ENCODE measurements around the gene EIF1B. TPM values are rescaled to one million over a fixed set of nuclear protein-coding genes. Genes with fewer than 3 reads are reported as not detected.

Gene EIF1B
- polyA plus RNA-seq, 3 donors, result 125 to 133 (median 125) TPM

DNA sequence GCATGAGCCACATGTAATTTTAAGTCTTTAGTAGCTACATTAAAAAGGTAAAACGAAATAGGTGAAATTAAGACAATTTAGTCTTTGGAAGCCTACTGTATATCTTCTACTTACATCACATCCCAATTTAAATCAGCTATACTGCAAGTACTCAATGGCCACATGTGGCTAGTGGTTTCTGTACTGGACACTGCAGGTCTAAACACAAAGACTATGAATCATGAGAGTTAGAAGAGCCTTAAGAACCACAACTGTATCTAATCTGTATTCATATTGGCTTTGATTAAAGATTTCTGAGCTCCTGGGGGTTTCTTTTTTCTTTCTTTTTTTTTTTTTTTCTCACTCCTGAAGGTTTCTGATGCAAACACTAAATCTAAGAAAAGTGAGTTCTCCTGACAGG, 2.3 kb upstream of the EIF1B start:
- DNase-seq (ENCODE audit: low read depth in 3 of 3, low spot score in 2 of 3), result no peak

DNA sequence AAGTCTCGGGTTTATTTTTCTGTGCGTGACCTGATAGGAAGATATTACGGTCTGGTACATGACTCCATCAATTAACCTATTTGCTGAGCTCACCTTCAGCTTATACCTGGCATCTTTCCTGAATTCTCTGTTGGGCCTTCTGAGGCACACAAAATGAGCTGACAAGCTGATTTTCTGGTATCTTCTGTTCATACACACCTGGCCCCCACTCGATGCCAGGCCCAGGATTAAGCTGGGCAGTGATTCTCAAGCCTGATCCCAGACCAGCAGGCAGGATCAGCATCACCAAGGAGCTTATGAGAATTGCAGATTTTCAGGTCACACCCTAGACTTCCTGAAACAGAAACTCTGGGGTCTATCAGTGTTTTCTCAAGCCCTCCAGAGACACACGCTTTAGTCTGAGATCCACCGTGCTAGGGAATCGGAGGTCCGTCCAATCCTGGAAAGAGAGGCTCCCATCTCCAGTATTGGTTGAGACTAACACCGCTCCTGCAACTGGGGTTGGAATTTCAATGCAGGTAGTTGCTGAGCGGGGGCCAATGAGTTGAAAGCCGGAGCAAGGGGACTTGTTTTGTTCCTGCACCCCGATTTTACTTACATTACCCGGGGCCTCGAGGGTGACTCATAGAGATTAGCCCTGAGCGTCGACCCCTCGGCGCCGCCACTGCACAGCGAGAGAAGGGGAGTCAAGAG, 636 bp upstream of the EIF1B start:
- DNase-seq (ENCODE audit: low read depth in 3 of 3, low spot score in 2 of 3), result no peak

DNA sequence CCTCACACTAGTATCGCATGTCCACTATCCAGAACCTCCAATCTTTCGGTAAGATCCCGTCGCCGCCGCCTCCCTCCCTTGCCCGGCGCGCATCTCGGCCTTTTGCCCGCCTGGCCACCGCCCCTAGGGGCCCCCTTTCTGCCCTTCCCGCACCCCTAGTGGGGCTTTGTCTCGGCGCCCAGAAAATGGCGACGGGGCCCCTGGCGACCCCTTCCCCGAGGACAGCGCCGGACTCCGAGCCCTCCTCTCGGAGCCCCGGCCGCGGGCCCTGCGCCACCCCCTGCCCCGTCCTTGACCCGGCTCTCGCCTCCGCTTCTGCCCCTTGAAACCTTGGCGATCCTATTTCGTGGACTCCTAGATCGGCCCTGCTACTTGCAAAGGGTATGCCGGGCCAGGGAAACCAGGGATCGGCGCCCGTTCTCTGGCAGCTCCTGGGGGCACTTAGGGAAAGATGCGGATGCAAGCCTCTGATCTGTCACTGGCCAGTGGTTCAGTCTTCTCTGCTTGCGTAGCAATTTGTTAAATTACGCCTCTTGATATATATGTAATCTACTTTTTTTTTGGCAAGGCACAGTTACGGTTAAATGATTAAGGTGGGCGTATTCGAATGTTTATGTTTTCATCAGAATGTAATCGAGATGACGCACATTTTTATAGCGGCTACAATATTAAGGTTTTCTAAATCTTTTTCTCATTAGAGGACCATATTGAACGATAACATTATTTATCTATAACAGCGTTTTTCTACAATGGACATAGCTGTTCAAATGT, 603 bp downstream of the EIF1B start:
- DNase-seq (ENCODE audit: low read depth in 3 of 3, low spot score in 2 of 3), result peak in 2 of 3 donors; percentile 41 to 48

DNA sequence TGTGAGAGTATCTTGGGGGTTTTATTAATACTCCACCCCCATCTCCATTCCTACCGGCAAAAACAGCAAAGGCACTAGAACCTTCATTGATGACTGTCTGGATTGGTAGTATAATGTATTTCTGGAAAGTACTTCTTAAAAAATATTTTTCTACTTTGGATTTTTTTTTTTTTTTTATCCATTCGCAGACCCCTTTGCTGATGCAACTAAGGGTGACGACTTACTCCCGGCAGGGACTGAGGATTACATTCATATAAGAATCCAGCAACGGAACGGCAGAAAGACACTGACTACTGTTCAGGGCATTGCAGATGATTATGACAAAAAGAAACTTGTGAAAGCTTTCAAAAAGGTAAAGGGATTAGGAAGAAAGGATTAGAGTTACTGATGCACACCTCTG, 1.2 kb downstream of the EIF1B start:
- DNase-seq (ENCODE audit: low read depth in 3 of 3, low spot score in 2 of 3), result peak in 1 of 3 donors; percentile 10

DNA sequence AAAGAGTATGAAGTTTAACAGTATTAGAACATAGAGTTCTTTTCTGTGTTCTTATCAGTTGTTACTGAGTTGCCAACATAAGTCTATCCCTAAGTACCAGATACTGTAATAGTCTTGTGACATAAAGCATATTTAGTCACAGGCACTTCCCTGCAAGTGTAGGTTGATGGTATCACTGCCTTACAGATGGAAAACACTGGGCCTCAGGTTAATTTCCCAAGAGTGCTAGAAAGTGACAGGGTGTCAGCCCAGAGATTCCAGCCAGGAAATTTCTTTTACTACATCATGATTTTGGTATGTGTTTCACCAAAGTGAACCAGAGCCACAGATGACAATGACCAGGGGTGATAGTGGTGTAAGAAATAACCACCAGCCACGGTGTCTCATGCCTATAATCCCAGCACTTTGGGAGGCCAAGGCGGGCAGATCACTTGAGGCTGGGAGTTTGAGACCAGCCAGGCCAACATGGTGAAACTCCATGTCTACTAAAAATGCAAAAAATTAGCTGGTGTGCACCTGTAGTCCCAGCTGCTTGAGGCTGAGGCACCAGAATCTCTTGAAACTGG, 3.2 kb downstream of the EIF1B start:
- DNase-seq (ENCODE audit: low read depth in 3 of 3, low spot score in 2 of 3), result no peak

DNA sequence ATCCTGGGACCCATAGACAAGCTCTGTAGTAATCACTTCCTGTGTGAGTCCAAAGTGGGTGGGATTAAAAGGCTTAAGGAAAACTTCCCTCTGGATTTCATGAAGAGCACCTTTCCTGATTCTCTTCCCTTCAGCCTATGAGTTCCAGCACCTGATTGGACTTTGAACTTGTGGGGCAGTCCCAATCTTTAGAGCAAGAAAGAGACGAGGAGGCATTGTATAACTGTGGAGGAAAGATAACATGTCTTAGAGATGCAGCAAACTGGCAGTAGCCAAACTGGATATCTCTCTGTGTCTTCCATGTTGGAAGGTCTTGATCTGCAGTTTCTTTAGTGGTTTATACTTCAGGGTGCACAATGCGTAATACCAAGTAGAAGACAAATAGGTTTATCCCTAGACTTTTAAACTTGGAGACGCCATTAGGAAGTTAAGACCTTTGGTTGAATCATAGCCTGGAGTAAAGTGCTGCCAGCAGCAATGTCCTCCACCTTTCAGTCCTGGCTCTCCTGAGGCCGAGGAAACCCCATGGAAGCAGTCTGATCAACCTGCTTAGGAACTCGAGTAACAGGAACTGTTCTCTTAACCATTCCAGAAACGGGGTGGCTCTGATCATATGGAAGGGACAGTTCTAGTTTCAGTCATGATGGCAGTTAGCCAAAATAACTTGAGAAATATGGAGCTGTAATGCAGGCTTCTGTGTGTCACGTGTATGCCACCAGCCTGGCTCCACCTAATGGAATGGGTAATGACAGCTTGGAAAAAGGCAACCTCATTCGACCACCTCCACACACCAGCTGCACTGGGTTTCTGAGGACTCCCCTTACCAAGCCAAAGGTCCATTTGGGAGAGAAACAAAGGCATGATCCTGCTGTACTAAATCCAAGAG, 4.7 kb downstream of the EIF1B start:
- no peak for DNase-seq (ENCODE audit: low read depth in 3 of 3, low spot score in 2 of 3)

DNA sequence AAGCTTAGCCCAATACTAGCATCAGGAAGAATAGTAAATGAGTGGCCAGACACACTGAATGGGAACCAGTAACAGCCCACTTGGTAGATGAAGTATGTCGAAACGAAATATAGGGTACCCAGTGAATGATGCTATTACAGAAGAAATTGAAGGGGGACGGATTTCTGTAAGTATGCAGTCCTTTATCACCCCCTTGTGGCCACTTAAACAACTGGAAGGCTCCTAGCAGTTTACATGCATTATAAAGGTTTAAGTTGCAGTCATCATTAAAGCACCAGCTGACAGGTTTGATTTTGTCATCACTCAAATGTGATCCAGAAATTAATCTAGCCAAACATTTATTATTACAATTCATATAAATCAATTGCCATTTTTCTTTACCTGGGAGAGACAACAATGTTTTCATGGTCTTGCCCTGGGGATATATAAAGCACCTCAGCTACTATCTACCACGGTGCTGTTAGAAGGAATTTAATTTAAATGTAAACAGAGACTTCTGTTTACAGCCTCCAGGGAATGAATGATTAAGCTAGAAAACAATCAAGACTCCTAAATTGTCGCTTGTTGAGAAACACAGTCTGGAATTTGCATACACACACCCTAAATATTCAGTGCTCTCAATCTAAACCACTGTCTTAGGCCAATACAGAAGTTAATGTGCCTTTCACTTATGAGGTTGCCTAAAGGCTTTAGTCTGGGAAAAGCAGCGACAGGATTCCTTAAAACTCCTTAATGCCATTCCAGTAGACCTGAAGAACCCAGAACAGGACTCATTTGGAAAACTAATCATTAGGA, 7.8 kb downstream of the EIF1B start:
- DNase-seq (ENCODE audit: low read depth in 3 of 3, low spot score in 2 of 3), result peak in 2 of 3 donors; percentile 32 to 34

DNA sequence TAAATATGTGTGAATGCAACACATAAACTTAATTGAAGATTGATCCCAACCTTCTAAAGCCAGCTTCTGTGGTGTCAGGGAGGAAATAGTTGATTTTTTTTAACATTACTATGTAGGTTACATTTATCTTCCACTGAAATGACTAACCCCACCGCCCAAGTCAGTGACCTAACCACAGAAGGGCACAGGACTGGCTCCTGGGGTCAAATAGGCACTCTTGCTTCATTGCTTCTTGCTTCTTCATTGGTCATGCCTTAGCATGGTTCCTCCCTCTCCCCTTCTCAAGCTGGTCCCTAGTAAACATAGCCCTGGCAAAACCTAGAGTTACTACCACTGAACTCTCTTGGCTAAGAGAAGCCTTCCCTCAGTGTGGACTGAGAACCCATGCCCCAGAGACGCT, 12.3 kb downstream of the EIF1B start:
- no peak for DNase-seq (ENCODE audit: low read depth in 3 of 3, low spot score in 2 of 3)

DNA sequence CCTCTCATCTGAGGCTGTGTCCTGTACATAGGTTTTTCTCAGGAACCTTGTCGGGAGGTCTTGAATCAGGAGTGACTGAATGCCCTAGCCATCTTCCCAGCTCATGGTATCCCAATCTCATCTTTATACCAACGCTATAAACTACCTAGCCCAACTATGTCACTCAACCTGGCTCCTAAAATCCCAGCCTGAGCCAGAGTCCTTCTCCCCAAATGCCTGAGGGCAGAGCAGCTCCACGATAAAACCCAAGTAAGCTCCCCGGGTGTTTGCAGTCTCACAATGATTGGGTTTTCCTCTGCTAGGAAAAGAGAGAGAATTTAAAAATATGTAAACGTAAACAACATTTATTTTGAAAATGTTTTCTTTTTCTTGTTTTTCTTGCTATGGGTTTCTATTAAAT, 14.4 kb downstream of the EIF1B start:
- DNase-seq (ENCODE audit: low read depth in 3 of 3, low spot score in 2 of 3), result no peak

DNA sequence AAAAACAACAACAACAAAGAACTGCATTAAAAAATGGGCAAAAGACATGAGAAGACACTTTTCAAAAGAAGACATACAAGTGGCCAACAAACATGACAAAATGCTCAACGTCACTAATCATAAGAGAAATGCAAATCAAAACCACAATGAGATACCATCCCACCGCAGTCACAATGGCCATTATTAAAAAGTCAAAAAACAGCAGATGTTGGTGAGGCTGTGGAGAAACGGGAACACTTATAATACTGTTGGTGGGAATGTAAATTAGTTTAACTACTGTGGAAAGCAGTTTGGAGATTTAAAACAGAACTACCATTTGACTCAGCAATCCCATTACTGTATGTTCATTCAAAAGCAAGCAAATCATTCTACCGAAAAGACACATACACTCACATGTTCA, 15.1 kb downstream of the EIF1B start:
- DNase-seq (ENCODE audit: low read depth in 3 of 3, low spot score in 2 of 3), result no peak

DNA sequence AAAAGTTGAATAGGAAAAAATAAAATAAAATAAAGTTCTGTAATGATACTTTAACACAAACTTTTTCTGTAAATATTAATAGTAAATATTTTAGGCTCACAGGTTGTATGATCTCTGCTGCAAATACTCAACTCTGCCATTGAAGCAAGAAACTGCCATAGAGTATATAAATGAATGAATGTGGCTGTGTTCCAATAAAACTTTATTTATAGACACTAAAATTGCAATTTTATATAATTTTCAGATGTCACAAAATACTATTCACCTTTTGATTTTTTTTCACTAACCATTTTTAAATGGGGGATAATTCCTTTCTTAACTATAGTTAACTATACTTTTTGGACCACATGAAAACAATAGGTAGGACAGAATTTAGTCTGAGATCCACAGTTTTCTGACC, 16.0 kb downstream of the EIF1B start:
- DNase-seq (ENCODE audit: low read depth in 3 of 3, low spot score in 2 of 3), result no peak

DNA sequence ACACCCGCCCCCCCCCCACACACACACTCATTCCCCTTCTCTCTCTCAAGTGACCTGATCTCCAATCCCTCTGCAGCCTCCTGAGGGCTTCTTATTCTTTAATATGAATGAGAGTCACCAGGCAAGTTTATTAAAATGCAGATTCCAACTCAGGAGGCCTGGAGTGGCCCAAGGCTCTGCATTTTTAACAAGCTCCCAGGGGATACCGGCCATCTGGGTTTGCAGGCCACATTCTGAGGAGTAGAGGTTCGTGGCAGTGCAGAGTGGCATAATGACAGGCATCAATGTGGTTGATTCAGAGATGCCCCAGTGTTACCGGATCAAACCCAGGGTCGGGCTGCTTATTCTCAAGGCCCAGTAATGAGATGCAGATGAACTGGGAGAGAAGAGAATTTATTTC, 18.9 kb downstream of the EIF1B start:
- DNase-seq (ENCODE audit: low read depth in 3 of 3, low spot score in 2 of 3), result no peak

DNA sequence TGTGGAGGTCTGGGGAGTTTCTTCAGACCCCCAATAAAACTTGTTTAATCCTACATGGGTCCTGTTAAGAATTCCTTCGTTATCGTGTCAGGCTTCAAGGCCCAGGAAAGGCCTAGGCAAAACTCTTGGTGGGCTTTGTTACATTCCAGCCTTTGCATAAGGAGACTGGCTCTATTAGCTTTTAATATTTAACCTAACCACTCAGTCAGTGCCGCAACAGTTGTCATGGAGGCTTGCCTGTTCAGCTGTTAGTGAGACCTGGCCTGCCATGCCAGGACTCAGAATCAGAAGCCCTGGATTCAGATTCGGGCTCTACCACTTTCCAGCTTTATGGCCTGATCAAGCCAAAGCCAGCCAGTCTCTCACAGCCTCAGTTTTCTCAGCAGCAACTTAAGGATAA, 19.6 kb downstream of the EIF1B start:
- DNase-seq (ENCODE audit: low read depth in 3 of 3, low spot score in 2 of 3), result peak in 1 of 3 donors; percentile 17

DNA sequence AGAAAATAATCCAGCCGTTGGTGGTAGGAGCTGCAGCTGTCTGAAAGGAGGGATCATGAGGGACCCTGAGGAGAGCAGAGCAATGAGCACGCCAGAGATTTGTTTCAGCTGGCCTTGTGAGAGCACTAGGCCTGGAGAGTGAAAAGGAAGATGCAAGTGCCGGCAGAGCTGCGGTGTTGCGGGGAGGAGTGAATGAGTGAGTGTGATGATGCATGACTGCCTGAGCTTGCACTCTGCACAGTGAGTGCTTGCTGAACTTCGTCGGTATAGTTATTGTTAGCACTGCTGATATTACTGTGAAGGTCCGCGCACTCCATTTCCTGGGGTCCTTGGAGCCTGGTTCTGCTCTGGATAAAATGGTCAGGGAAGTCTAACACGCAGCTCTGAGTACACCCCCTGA, 23.2 kb downstream of the EIF1B start:
- no peak for DNase-seq (ENCODE audit: low read depth in 3 of 3, low spot score in 2 of 3)

DNA sequence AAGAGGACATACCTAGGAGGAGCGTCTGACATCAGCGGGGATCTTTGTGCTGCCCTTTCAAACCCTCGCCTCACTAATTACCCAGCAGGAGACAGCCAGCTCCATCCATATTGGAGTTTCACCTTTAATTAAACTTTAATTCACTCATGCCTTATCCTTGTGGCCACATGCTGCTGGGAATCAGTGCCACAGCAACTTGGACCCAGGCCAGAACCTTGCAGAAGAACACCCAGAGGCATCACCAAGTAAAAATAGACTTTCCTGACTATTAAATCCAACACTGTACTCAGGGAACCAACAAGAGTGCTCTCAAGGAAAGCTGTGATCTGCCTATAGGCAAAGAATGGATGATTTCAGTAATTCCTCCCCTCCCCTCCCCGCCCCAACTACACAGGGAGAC, 23.9 kb downstream of the EIF1B start:
- DNase-seq (ENCODE audit: low read depth in 3 of 3, low spot score in 2 of 3), result no peak

DNA sequence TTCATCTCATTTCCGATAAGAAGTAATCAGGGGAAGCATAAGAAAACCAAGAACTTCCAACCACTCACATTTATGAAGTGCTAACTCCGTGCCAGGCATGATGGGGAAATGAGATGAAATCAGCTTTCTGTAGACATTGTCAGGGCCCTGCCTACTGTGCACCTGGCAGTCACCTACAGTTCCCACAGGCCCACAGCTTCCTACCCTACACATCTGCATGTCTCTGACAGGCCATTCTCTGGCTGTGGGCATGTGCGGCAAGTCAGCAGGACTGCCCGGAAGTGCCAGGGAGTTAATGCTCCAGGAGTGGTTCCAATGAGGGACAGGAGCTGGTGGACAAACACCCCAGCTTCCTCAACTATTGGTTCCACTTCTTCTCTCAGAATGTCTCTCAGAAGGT, 24.3 kb downstream of the EIF1B start:
- DNase-seq (ENCODE audit: low read depth in 3 of 3, low spot score in 2 of 3), result no peak

DNA sequence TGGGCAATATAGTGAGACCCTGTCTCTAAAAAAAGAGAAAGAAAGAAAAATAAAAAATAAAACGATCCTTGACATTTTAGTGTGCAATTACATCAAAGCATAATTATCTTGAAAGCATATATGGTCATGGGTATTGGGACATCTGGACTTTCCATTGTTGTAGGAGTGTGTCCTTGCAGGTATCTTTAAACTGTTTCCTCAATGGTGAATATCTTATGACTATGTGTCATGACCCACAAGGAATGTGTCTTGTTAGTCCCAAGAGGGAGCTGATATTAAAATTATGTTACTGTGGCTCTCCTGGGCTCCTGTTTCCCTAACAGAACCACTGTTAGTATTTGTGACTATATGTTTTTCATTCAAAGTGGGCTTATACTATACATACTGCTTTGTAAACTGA, 26.6 kb downstream of the EIF1B start:
- DNase-seq (ENCODE audit: low read depth in 3 of 3, low spot score in 2 of 3), result no peak

DNA sequence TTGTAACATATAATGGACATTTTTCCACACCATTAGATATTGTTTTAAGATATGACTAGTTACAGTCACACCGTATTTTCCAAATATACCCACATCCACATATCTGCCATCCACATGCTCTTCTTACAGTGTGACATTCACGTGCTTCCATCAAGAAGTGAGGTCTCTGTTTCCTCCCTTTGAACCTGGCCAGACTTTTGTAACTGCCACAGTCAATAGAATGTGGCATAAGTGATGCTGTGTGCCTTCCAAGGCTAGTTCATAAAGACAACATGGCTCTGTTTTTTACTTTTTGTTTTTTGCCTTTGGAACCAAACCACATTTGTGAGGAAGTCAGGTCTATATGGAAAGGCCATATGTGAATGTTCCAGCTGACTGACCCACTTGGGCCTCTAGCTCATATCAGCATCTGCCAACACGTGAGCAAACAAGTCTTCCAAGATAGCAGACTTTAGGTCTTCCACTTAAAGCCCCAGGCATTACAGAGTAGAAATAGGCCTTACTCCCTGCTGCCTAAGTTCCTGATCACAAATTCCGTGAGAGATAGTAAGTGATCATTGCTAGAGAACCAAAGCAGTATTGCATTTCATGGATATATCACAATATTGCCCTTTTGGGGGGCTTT, 27.1 kb downstream of the EIF1B start:
- DNase-seq (ENCODE audit: low read depth in 3 of 3, low spot score in 2 of 3), result no peak

DNA sequence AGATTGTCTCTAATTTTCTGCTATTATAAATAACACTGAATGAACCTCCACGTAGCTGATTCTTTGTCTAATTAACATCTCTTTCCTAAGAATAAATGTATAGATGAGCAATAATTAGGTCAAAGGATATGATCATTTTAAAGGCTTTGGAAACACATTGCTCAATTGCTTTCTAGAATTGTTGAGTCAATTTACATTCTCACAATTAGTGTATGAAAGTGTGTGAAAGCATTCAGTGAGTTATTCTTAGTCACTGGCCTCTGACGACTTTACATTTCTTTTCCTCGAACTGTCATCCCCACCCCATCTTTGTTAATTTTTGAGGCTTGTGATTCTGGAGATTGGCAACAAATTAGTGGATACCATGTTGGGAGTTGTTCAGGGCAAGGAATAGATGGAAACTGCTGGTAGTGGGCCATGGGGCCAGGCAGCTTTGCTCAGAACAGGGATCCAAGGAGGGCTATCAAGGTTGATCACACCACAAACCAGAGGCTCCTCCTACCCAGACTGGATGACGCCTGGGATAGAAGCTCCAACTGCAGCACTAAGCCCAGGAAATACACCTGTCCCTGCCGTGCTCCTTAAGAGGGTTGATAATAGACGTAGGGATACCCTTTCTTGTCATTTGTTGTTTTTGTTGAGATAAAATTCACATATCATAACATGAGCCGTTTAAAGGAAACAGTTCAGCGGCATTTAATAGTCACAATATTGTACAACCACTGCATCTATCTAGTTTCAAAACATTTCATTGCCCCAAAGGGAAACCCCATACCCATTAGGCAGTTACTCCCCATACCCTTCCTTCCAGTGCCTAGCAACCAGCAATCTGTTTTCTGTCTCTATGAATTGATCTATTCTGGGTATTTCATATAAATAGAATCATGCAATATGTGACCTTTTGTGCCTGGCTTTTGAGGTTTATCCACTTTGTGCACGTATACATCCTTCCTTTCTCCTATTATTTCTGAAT, 27.9 kb downstream of the EIF1B start:
- no peak for DNase-seq (ENCODE audit: low read depth in 3 of 3, low spot score in 2 of 3)

Data from right renal cortex interstitium (tissue), 3 donors.